ENCODE measurements around the gene DDIAS. TPM values are rescaled to one million over a fixed set of nuclear protein-coding genes. Genes with fewer than 3 reads are reported as not detected.

DDIAS gene
- total and polyA plus RNA-seq, 9 of the 15 experiments (the other 6 are each of a cell fraction or from before 2014, with no cell fraction given): 9.4 to 27.2 (median 23.3) TPM

DNA sequence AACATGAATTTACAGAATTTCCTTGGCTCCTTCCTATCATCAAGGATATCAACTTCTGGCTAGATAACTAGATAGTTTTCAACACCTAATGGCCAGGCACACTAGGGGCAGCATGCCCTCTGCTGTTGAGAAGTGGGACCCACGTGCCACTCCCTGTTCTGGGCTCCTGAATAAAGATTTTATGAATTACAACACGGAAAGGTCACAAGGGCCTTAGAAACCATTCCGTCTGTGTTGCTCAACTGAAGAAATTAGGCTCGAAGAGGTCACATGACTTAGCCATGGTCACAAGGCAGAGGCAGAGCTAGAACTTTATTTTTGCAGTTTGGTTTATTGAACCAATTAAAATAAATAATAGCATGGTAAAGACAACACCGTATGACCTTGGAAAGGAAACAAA, 37.3 kb upstream of the DDIAS start (continued):
- TF ChIP-seq, protein P1, sequence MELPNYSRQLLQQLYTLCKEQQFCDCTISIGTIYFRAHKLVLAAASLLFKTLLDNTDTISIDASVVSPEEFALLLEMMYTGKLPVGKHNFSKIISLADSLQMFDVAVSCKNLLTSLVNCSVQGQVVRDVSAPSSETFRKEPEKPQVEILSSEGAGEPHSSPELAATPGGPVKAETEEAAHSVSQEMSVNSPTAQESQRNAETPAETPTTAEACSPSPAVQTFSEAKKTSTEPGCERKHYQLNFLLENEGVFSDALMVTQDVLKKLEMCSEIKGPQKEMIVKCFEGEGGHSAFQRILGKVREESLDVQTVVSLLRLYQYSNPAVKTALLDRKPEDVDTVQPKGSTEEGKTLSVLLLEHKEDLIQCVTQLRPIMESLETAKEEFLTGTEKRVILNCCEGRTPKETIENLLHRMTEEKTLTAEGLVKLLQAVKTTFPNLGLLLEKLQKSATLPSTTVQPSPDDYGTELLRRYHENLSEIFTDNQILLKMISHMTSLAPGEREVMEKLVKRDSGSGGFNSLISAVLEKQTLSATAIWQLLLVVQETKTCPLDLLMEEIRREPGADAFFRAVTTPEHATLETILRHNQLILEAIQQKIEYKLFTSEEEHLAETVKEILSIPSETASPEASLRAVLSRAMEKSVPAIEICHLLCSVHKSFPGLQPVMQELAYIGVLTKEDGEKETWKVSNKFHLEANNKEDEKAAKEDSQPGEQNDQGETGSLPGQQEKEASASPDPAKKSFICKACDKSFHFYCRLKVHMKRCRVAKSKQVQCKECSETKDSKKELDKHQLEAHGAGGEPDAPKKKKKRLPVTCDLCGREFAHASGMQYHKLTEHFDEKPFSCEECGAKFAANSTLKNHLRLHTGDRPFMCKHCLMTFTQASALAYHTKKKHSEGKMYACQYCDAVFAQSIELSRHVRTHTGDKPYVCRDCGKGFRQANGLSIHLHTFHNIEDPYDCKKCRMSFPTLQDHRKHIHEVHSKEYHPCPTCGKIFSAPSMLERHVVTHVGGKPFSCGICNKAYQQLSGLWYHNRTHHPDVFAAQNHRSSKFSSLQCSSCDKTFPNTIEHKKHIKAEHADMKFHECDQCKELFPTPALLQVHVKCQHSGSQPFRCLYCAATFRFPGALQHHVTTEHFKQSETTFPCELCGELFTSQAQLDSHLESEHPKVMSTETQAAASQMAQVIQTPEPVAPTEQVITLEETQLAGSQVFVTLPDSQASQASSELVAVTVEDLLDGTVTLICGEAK (IDR thresholded peaks at IDR 0.05): peak; percentile 80
- TF ChIP-seq, protein P1 (CRISPR knock-in tag; IDR thresholded peaks at IDR 0.05): peak; percentile 33; the same call in 1 of the 2 replicates
- TF ChIP-seq ARID2 (IDR thresholded peaks at IDR 0.05) (no peak), RAD21 (CRISPR knock-in tag; conservative IDR thresholded peaks at IDR 0.05 in 1 of 2, IDR thresholded peaks at IDR 0.05 in 1 of 2) (peak; percentile 89 to 90), MAFK (IDR thresholded peaks at IDR 0.05; ENCODE audit: low read length) (no peak), RNF2 (IDR thresholded peaks at IDR 0.05) (no peak)
- TF ChIP-seq, protein P2, sequence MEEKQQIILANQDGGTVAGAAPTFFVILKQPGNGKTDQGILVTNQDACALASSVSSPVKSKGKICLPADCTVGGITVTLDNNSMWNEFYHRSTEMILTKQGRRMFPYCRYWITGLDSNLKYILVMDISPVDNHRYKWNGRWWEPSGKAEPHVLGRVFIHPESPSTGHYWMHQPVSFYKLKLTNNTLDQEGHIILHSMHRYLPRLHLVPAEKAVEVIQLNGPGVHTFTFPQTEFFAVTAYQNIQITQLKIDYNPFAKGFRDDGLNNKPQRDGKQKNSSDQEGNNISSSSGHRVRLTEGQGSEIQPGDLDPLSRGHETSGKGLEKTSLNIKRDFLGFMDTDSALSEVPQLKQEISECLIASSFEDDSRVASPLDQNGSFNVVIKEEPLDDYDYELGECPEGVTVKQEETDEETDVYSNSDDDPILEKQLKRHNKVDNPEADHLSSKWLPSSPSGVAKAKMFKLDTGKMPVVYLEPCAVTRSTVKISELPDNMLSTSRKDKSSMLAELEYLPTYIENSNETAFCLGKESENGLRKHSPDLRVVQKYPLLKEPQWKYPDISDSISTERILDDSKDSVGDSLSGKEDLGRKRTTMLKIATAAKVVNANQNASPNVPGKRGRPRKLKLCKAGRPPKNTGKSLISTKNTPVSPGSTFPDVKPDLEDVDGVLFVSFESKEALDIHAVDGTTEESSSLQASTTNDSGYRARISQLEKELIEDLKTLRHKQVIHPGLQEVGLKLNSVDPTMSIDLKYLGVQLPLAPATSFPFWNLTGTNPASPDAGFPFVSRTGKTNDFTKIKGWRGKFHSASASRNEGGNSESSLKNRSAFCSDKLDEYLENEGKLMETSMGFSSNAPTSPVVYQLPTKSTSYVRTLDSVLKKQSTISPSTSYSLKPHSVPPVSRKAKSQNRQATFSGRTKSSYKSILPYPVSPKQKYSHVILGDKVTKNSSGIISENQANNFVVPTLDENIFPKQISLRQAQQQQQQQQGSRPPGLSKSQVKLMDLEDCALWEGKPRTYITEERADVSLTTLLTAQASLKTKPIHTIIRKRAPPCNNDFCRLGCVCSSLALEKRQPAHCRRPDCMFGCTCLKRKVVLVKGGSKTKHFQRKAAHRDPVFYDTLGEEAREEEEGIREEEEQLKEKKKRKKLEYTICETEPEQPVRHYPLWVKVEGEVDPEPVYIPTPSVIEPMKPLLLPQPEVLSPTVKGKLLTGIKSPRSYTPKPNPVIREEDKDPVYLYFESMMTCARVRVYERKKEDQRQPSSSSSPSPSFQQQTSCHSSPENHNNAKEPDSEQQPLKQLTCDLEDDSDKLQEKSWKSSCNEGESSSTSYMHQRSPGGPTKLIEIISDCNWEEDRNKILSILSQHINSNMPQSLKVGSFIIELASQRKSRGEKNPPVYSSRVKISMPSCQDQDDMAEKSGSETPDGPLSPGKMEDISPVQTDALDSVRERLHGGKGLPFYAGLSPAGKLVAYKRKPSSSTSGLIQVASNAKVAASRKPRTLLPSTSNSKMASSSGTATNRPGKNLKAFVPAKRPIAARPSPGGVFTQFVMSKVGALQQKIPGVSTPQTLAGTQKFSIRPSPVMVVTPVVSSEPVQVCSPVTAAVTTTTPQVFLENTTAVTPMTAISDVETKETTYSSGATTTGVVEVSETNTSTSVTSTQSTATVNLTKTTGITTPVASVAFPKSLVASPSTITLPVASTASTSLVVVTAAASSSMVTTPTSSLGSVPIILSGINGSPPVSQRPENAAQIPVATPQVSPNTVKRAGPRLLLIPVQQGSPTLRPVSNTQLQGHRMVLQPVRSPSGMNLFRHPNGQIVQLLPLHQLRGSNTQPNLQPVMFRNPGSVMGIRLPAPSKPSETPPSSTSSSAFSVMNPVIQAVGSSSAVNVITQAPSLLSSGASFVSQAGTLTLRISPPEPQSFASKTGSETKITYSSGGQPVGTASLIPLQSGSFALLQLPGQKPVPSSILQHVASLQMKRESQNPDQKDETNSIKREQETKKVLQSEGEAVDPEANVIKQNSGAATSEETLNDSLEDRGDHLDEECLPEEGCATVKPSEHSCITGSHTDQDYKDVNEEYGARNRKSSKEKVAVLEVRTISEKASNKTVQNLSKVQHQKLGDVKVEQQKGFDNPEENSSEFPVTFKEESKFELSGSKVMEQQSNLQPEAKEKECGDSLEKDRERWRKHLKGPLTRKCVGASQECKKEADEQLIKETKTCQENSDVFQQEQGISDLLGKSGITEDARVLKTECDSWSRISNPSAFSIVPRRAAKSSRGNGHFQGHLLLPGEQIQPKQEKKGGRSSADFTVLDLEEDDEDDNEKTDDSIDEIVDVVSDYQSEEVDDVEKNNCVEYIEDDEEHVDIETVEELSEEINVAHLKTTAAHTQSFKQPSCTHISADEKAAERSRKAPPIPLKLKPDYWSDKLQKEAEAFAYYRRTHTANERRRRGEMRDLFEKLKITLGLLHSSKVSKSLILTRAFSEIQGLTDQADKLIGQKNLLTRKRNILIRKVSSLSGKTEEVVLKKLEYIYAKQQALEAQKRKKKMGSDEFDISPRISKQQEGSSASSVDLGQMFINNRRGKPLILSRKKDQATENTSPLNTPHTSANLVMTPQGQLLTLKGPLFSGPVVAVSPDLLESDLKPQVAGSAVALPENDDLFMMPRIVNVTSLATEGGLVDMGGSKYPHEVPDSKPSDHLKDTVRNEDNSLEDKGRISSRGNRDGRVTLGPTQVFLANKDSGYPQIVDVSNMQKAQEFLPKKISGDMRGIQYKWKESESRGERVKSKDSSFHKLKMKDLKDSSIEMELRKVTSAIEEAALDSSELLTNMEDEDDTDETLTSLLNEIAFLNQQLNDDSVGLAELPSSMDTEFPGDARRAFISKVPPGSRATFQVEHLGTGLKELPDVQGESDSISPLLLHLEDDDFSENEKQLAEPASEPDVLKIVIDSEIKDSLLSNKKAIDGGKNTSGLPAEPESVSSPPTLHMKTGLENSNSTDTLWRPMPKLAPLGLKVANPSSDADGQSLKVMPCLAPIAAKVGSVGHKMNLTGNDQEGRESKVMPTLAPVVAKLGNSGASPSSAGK (IDR thresholded peaks at IDR 0.05): 0 out of 2 replicates have a peak, but pooled peaks have one; percentile 22
